ENCODE results near the gene AHNAK2. TPM values are rescaled to one million over a fixed set of nuclear protein-coding genes. Genes with fewer than 3 reads are reported as not detected.

AHNAK2 gene
- total RNA-seq, 1 donor from 2014 or later = 1.1 TPM

GRCh38 chr14:104965561-104966231 lies 12.5 kb downstream of the AHNAK2 start:
- no peaks in the 10 kb centered on the region for H3K36me3 Mint-ChIP-seq (ENCODE audit: insufficient read depth)

GRCh38 chr14:104964546-104964945 lies 13.6 kb downstream of the AHNAK2 start:
- Mint-ChIP-seq H3K4me1 (ENCODE audit: low read depth) (peaks cover 3% of the 10 kb centered on the region), H3K27me3 (peaks cover 18% of the 10 kb centered on the region), H3K27ac (no peak overlapping the region), H3K4me3 (ENCODE audit: low read depth) (no peak overlapping the region), H3K36me3 (ENCODE audit: insufficient read depth) (no peaks in the 10 kb centered on the region), H3K9me3 (ENCODE audit: low read depth) (no peaks in the 10 kb centered on the region)
- no peak for DNase-seq (ENCODE audit: low spot score, unreplicated experiment)
- TF ChIP-seq CTCF (IDR thresholded peaks at IDR 0.05; ENCODE audit: unreplicated experiment) = no peak

More at GRCh38 chr14:104965561-104966231, 12.5 kb downstream of the AHNAK2 start:
- no peaks in the 10 kb centered on the region for H3K9me3 Mint-ChIP-seq (ENCODE audit: low read depth)
- H3K4me3 Mint-ChIP-seq (ENCODE audit: low read depth) = no peak overlapping the region
- H3K27me3 Mint-ChIP-seq = peaks cover 12% of the 10 kb centered on the region
- TF ChIP-seq CTCF (IDR thresholded peaks at IDR 0.05; ENCODE audit: unreplicated experiment) = no peak
- peaks cover 3% of the 10 kb centered on the region for H3K4me1 Mint-ChIP-seq (ENCODE audit: low read depth)
- H3K27ac Mint-ChIP-seq = no peak overlapping the region
- no peak for DNase-seq (ENCODE audit: low spot score, unreplicated experiment)

GRCh38 chr14:104957146-104958113 lies 20.7 kb downstream of the AHNAK2 start:
- H3K4me3 Mint-ChIP-seq (ENCODE audit: low read depth) = no peak overlapping the region

GRCh38 chr14:104956290-104956890 lies 21.8 kb downstream of the AHNAK2 start:
- no peak for TF ChIP-seq CTCF (IDR thresholded peaks at IDR 0.05; ENCODE audit: unreplicated experiment)
- Mint-ChIP-seq H3K4me1 (ENCODE audit: low read depth) (no peaks in the 10 kb centered on the region), H3K4me3 (ENCODE audit: low read depth) (no peak overlapping the region), H3K27ac (no peak overlapping the region), H3K36me3 (ENCODE audit: insufficient read depth) (no peaks in the 10 kb centered on the region), H3K27me3 (peaks cover 29% of the 10 kb centered on the region), H3K9me3 (ENCODE audit: low read depth) (no peaks in the 10 kb centered on the region)
- DNase-seq (ENCODE audit: low spot score, unreplicated experiment) = no peak

More at GRCh38 chr14:104957146-104958113, 20.7 kb downstream of the AHNAK2 start:
- Mint-ChIP-seq H3K27ac (no peak overlapping the region), H3K36me3 (ENCODE audit: insufficient read depth) (no peaks in the 10 kb centered on the region), H3K27me3 (peaks cover 29% of the 10 kb centered on the region), H3K9me3 (ENCODE audit: low read depth) (no peaks in the 10 kb centered on the region), H3K4me1 (ENCODE audit: low read depth) (no peaks in the 10 kb centered on the region)
- DNase-seq (ENCODE audit: low spot score, unreplicated experiment) = no peak
- no peak for TF ChIP-seq CTCF (IDR thresholded peaks at IDR 0.05; ENCODE audit: unreplicated experiment)

GRCh38 chr14:104955396-104955770 lies 22.8 kb downstream of the AHNAK2 start:
- TF ChIP-seq CTCF (IDR thresholded peaks at IDR 0.05; ENCODE audit: unreplicated experiment) = no peak
- Mint-ChIP-seq H3K9me3 (ENCODE audit: low read depth) (no peaks in the 10 kb centered on the region), H3K27me3 (peaks cover 27% of the 10 kb centered on the region), H3K4me3 (ENCODE audit: low read depth) (no peak overlapping the region), H3K36me3 (ENCODE audit: insufficient read depth) (no peaks in the 10 kb centered on the region), H3K27ac (no peak overlapping the region), H3K4me1 (ENCODE audit: low read depth) (no peaks in the 10 kb centered on the region)
- no peak for DNase-seq (ENCODE audit: low spot score, unreplicated experiment)

Data from progenitor cell of endocrine pancreas (in vitro differentiated cells).